ENCODE measurements around the gene NBPF11. TPM values are rescaled to one million over a fixed set of nuclear protein-coding genes. Genes with fewer than 3 reads are reported as not detected.
"Not testable (repeated sequence)": the region's sequence is repeated elsewhere in the genome, so short reads cannot be mapped to it uniquely, and the experiment has no call there.

The NBPF11 gene
- total RNA-seq, 1 donor from 2014 or later: 8.3 TPM

- not testable (repeated sequence) for H3K36me3 Mint-ChIP-seq (ENCODE audit: low read depth, unreplicated experiment); FAIRE-seq
Observed at GRCh38 chr1:148175414-148175813, 23.3 kb upstream of the NBPF11 start.

GRCh38 chr1:148171995-148172394 lies 19.9 kb upstream of the NBPF11 start:
- not testable (repeated sequence) for H3K4me1 Mint-ChIP-seq (ENCODE audit: low read depth, unreplicated experiment); H3K27me3 Mint-ChIP-seq (ENCODE audit: low read depth, unreplicated experiment); H3K79me2 ChIP-seq (ENCODE audit: insufficient read depth, low read length); H3K27ac ChIP-seq (ENCODE audit: low read depth, low read length); H3K4me1 ChIP-seq (ENCODE audit: insufficient read depth, low read length); H3K9me3 ChIP-seq (ENCODE audit: insufficient read depth, low read depth, low read length); H3K36me3 ChIP-seq (ENCODE audit: insufficient read depth, low read length); H3K36me3 Mint-ChIP-seq (ENCODE audit: low read depth, unreplicated experiment); H3K4me2 ChIP-seq (ENCODE audit: low read length); H3K9me3 Mint-ChIP-seq (ENCODE audit: unreplicated experiment); H3K4me3 ChIP-seq (ENCODE audit: insufficient read depth, low read depth, low read length); FAIRE-seq; H4K20me1 ChIP-seq (ENCODE audit: insufficient read depth, low read length); DNase-seq (ENCODE audit: low read depth); H3K27me3 ChIP-seq (ENCODE audit: insufficient read depth, low read length); H3K9ac ChIP-seq (ENCODE audit: low read length); H2AFZ ChIP-seq (ENCODE audit: low read depth, low read length); H3K27ac Mint-ChIP-seq (ENCODE audit: unreplicated experiment); H3K4me3 Mint-ChIP-seq (ENCODE audit: unreplicated experiment)

More at GRCh38 chr1:148175414-148175813, 23.3 kb upstream of the NBPF11 start:
- not testable (repeated sequence) for H3K27ac ChIP-seq (ENCODE audit: low read depth, low read length); H3K4me3 Mint-ChIP-seq (ENCODE audit: unreplicated experiment); H3K27ac Mint-ChIP-seq (ENCODE audit: unreplicated experiment); H3K9me3 ChIP-seq (ENCODE audit: insufficient read depth, low read depth, low read length); H3K27me3 Mint-ChIP-seq (ENCODE audit: low read depth, unreplicated experiment); H3K4me2 ChIP-seq (ENCODE audit: low read length); H3K4me1 Mint-ChIP-seq (ENCODE audit: low read depth, unreplicated experiment); H3K36me3 ChIP-seq (ENCODE audit: insufficient read depth, low read length); H3K79me2 ChIP-seq (ENCODE audit: insufficient read depth, low read length); H3K4me3 ChIP-seq (ENCODE audit: insufficient read depth, low read depth, low read length); DNase-seq (ENCODE audit: low read depth); H2AFZ ChIP-seq (ENCODE audit: low read depth, low read length); H4K20me1 ChIP-seq (ENCODE audit: insufficient read depth, low read length); H3K9ac ChIP-seq (ENCODE audit: low read length); H3K27me3 ChIP-seq (ENCODE audit: insufficient read depth, low read length); H3K9me3 Mint-ChIP-seq (ENCODE audit: unreplicated experiment); H3K4me1 ChIP-seq (ENCODE audit: insufficient read depth, low read length)

- no peak for DNase-seq (ENCODE audit: low read depth)
- H3K4me3 Mint-ChIP-seq (ENCODE audit: unreplicated experiment): no peak overlapping the region
- no peaks in the 10 kb centered on the region for H3K27me3 Mint-ChIP-seq (ENCODE audit: low read depth, unreplicated experiment)
- Histone ChIP-seq H3K27me3 (ENCODE audit: insufficient read depth, low read length) (peaks cover 9% of the 10 kb centered on the region), H3K4me1 (ENCODE audit: insufficient read depth, low read length) (no peaks in the 10 kb centered on the region), H3K79me2 (ENCODE audit: insufficient read depth, low read length) (no peaks in the 10 kb centered on the region), H3K4me2 (ENCODE audit: low read length) (no peak overlapping the region), H3K9me3 (ENCODE audit: insufficient read depth, low read depth, low read length) (no peaks in the 10 kb centered on the region), H4K20me1 (ENCODE audit: insufficient read depth, low read length) (no peaks in the 10 kb centered on the region), H3K36me3 (ENCODE audit: insufficient read depth, low read length) (no peaks in the 10 kb centered on the region), H2AFZ (ENCODE audit: low read depth, low read length) (no peak overlapping the region), H3K9ac (ENCODE audit: low read length) (no peak overlapping the region), H3K27ac (ENCODE audit: low read depth, low read length) (no peak overlapping the region), H3K4me3 (ENCODE audit: insufficient read depth, low read depth, low read length) (no peak overlapping the region)
- H3K27ac Mint-ChIP-seq (ENCODE audit: unreplicated experiment): no peak overlapping the region
- TF ChIP-seq EZH2 (IDR thresholded peaks at IDR 0.05; ENCODE audit: insufficient read depth, low read length) (no peak), CTCF (IDR thresholded peaks at IDR 0.05; ENCODE audit: insufficient read depth, low read depth, low read length) (no peak)
- H3K4me1 Mint-ChIP-seq (ENCODE audit: low read depth, unreplicated experiment): peaks cover 7% of the 10 kb centered on the region
- FAIRE-seq: no peak
- no peaks in the 10 kb centered on the region for H3K9me3 Mint-ChIP-seq (ENCODE audit: unreplicated experiment)
- H3K36me3 Mint-ChIP-seq (ENCODE audit: low read depth, unreplicated experiment): no peaks in the 10 kb centered on the region
Observed at GRCh38 chr1:148166558-148167492, 14.7 kb upstream of the NBPF11 start.
